Transverse colon (tissue), 4 donors: Measurements from ENCODE around the gene HTRA1.

Experiments used
- EP300 ChIP-seq: sonication (generic); formaldehyde crosslinking; IDR thresholded peaks from one replicate; pipeline ENCODE4 v1.6.1; 2017; ENCODE audit warnings: antibody characterized with exemption, low read depth
- POLR2A ChIP-seq: fragments of 450-650 bp; IDR thresholded peaks from one replicate; pipeline ENCODE4 v1.6.1; 2016; ENCODE audit warnings: antibody characterized with exemption, mild to moderate bottlenecking, moderate library complexity
- POLR2AphosphoS5 ChIP-seq, 3 donors: sonication (generic); formaldehyde crosslinking; IDR thresholded peaks; one replicate each; pipeline ENCODE4 v1.6.1; 2016; ENCODE audit warnings: antibody characterized with exemption in 3 of 3
- TF ChIP-seq, protein P1 (sequence below), 5 experiments: fragments of 200-600 bp in 3 of 5; fragments of 450-650 bp in 2 of 5; sonication (generic) in 3 of 5; IDR thresholded peaks; 1 replicate in 2 of 5; 2 replicates in 3 of 5; pipeline ENCODE4 v1.5.1; 2016 to 2017; ENCODE audit warnings: antibody characterized with exemption in 5 of 5, inconsistent platforms in 3 of 5, mild to moderate bottlenecking in 2 of 5, moderate library complexity in 1 of 5

- TF ChIP-seq, protein P1, sequence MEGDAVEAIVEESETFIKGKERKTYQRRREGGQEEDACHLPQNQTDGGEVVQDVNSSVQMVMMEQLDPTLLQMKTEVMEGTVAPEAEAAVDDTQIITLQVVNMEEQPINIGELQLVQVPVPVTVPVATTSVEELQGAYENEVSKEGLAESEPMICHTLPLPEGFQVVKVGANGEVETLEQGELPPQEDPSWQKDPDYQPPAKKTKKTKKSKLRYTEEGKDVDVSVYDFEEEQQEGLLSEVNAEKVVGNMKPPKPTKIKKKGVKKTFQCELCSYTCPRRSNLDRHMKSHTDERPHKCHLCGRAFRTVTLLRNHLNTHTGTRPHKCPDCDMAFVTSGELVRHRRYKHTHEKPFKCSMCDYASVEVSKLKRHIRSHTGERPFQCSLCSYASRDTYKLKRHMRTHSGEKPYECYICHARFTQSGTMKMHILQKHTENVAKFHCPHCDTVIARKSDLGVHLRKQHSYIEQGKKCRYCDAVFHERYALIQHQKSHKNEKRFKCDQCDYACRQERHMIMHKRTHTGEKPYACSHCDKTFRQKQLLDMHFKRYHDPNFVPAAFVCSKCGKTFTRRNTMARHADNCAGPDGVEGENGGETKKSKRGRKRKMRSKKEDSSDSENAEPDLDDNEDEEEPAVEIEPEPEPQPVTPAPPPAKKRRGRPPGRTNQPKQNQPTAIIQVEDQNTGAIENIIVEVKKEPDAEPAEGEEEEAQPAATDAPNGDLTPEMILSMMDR (IDR thresholded peaks at IDR 0.05) = no peak
- TF ChIP-seq EP300 (no peak), POLR2AphosphoS5 (IDR thresholded peaks at IDR 0.05) (no peak), POLR2A (no peak)
Observed at GRCh38 chr10:122424059-122424458, 37.3 kb upstream of the HTRA1 start.
